ENCODE data around the gene CHST11. TPM values are rescaled to one million over a fixed set of nuclear protein-coding genes. Genes with fewer than 3 reads are reported as not detected.

Gene CHST11
- total RNA-seq (2022; extraction: Qiagen RNA extraction), result 15.3 to 18.0 TPM (median 17.0 TPM) in 5 replicates

GRCh38 chr12:104456417-104456949, at the start of gene CHST11:
Gene CHST11, plus strand, starts transcription at chr12:104456948.

Other genes starting within 250 kb of the CHST11 start
- 611 to 915 TPM (median 668 TPM) in 5 replicates for gene TXNRD1, start 241.2 kb upstream of the CHST11 start, total RNA-seq (2022; extraction: Qiagen RNA extraction)
- 4.8 to 7.8 TPM (median 5.5 TPM) in 5 replicates for gene EID3, start 153.2 kb upstream of the CHST11 start, total RNA-seq (2022; extraction: Qiagen RNA extraction)

Measured in A549 treated with AZD2906 at 1 μM for 4 hours (cell line).